Endothelial cell of umbilical vein (primary cell): ENCODE results near the gene THOP1. TPM values are rescaled to one million over a fixed set of nuclear protein-coding genes. Genes with fewer than 3 reads are reported as not detected.

Source experiments
- BruUV-seq: library from RNA; stranded (reverse); fragments of 400-500 nt; replicated peaks from 2 replicates; lab custom pipeline; 2021; lab: Mats Ljungman, UMichigan
- CTCF ChIA-PET: fragments of 300-600, 350-600 bp; sonication (Branson Sonifier 250); formaldehyde crosslinking; loops from one replicate; lab custom pipeline; 2021; ENCODE audit warnings: antibody characterized with exemption, inconsistent platforms; lab: Charles Lee
- POLR2A ChIA-PET: fragments of 300-600, 350-600 bp; sonication (Branson Sonifier 250); formaldehyde crosslinking; loops from one replicate; lab custom pipeline; 2021; ENCODE audit warnings: antibody characterized with exemption, inconsistent platforms; lab: Charles Lee
- DNase-seq: peaks from one replicate; pipeline ENCODE4 v3.0.0-alpha.2; 2011; ENCODE audit warnings: low read depth, low spot score
- FAIRE-seq: peaks from 2 replicates; lab custom pipeline; 2011; peaks lifted over from hg19 to GRCh38; lab: Jason Lieb, UNC
- H2AFZ ChIP-seq: 2 replicates; pipeline ENCODE4 v1.6.0; 2012; ENCODE audit warnings: low read depth, low read length, control low read depth, inconsistent platforms
- H3K27ac ChIP-seq: 2 replicates; pipeline ENCODE4 v1.5.1; 2011; ENCODE audit warnings: low read depth, mild to moderate bottlenecking, control low read depth, low read length, moderate library complexity; ENCODE audit not compliant: insufficient read depth
- H3K27me3 ChIP-seq, 2 experiments: 2 replicates each; pipeline versions ENCODE4 v1.6.0 to v1.6.1; 2011; ENCODE audit warnings: low read length in 2 of 2, mixed read lengths in 1 of 2; ENCODE audit not compliant: control insufficient read depth in 2 of 2, insufficient read depth in 2 of 2
- H3K36me3 ChIP-seq, 2 experiments: 2 replicates in 1 of 2; 3 replicates in 1 of 2; pipeline ENCODE4 v1.5.1; 2011; ENCODE audit warnings: low read length in 2 of 2, mild to moderate bottlenecking in 1 of 2, moderate library complexity in 1 of 2; ENCODE audit not compliant: control insufficient read depth in 2 of 2, insufficient read depth in 2 of 2; ENCODE audit errors: extremely low read depth in 1 of 2
- H3K4me1 ChIP-seq: 3 replicates; pipeline ENCODE4 v1.5.1; 2011; ENCODE audit warnings: mild to moderate bottlenecking, low read length; ENCODE audit not compliant: control insufficient read depth, insufficient read depth; ENCODE audit errors: extremely low read depth
- H3K4me2 ChIP-seq: 2 replicates; pipeline ENCODE4 v1.6.1; 2011; ENCODE audit warnings: low read length, control low read depth, mixed read lengths; ENCODE audit not compliant: insufficient read depth
- H3K4me3 ChIP-seq, 3 experiments: fragments of 200-600 bp in 1 of 3; sonication (generic), shearing (Covaris generic) in 1 of 3; replicated peaks in 1 of 3; 2 replicates each; pipeline ENCODE4 v1.5.1; 2011 to 2016; ENCODE audit warnings: control low read depth in 3 of 3, low read length in 3 of 3, mild to moderate bottlenecking in 2 of 3, inconsistent platforms in 1 of 3, low read depth in 1 of 3, moderate library complexity in 1 of 3; ENCODE audit not compliant: insufficient read depth in 1 of 3
- H3K79me2 ChIP-seq: 2 replicates; pipeline ENCODE4 v1.6.0; 2012; ENCODE audit warnings: low read length, inconsistent platforms; ENCODE audit not compliant: control insufficient read depth, insufficient read depth
- H3K9ac ChIP-seq: replicated peaks from 2 replicates; pipeline ENCODE3; 2011; ENCODE audit warnings: low read length, control low read depth; ENCODE audit not compliant: insufficient read depth; ENCODE audit errors: extremely low read depth
- H3K9me1 ChIP-seq: replicated peaks from 3 replicates; pipeline ENCODE4 v1.6.0; 2011; ENCODE audit warnings: mild to moderate bottlenecking, low read length; ENCODE audit not compliant: control insufficient read depth, insufficient read depth; ENCODE audit errors: extremely low read depth
- H3K9me3 ChIP-seq: replicated peaks from 2 replicates; pipeline ENCODE4 v1.5.1; 2012; ENCODE audit warnings: low read length, inconsistent platforms; ENCODE audit not compliant: control insufficient read depth, insufficient read depth
- H4K20me1 ChIP-seq: replicated peaks from 2 replicates; pipeline ENCODE3; 2011; ENCODE audit warnings: mild to moderate bottlenecking, low read length; ENCODE audit not compliant: control insufficient read depth, insufficient read depth; ENCODE audit errors: extremely low read depth
- EZH2 ChIP-seq: IDR thresholded peaks from 2 replicates; pipeline ENCODE4 v1.6.1; 2012; ENCODE audit warnings: borderline replicate concordance, low read depth, mild to moderate bottlenecking, moderate library complexity, low read length, inconsistent platforms; ENCODE audit not compliant: severe bottlenecking
- FOS ChIP-seq: IDR thresholded peaks from 2 replicates; pipeline ENCODE4 v1.6.1; 2011; ENCODE audit warnings: mild to moderate bottlenecking, low read length, moderate library complexity, borderline replicate concordance; ENCODE audit not compliant: insufficient read depth
- GATA2 ChIP-seq: IDR thresholded peaks from 2 replicates; pipeline ENCODE4 v1.7.0; 2011; ENCODE audit warnings: low read depth, mild to moderate bottlenecking, moderate library complexity, mixed read lengths, low read length; ENCODE audit not compliant: insufficient read length, insufficient read depth
- JUN ChIP-seq: IDR thresholded peaks from 2 replicates; pipeline ENCODE4 v1.6.1; 2011; ENCODE audit warnings: borderline replicate concordance, low read depth; ENCODE audit not compliant: insufficient read length, insufficient read depth
- MYC ChIP-seq: IDR thresholded peaks from one replicate; pipeline ENCODE4 v1.6.1; 2011; ENCODE audit warnings: mild to moderate bottlenecking, low read depth, low read length
- POLR2A ChIP-seq: IDR thresholded peaks from 2 replicates; pipeline ENCODE4 v1.6.1; 2012; ENCODE audit warnings: low read depth, mild to moderate bottlenecking, control low read depth, low read length
- POLR2AphosphoS5 ChIP-seq: IDR thresholded peaks from 2 replicates; pipeline ENCODE4 v1.6.1; 2012; ENCODE audit warnings: low read depth, mild to moderate bottlenecking, control low read depth, low read length, moderate library complexity; ENCODE audit not compliant: insufficient read depth
- dilution Hi-C: fragments of 300-500 bp; cut with MboI; formaldehyde crosslinking; loops from one replicate; pipeline ENCODE4 v1.15.0; 2019; ENCODE audit warnings: low sequenced_read_pairs; ENCODE audit not compliant: extremely low pct_ligation_motif_present
- intact Hi-C: fragments of 100-400 bp; cut with micrococcal nuclease; formaldehyde crosslinking; loops from one replicate; pipeline ENCODE4 v1.10.0; 2022
- polyA plus RNA-seq, 4 experiments: library from polyadenylated mRNA; depleted of rRNA in 3 of 4; stranded (reverse) in 3 of 4; unstranded in 1 of 4; fragments of >200 nt; gene quantifications; 2 replicates each; pipeline versions ENCODE4 v1.2.1 to v1.2.3, GENCODE V29; 2011 to 2012; ENCODE audit warnings: missing spikeins in 1 of 4
- total RNA-seq: library from RNA; stranded (reverse); gene quantifications from 2 replicates; pipeline ENCODE4 v1.2.3, GENCODE V29; 2021
- TF ChIP-seq, protein P1 (sequence below), 2 donors: IDR thresholded peaks; 1 replicate in 1 of 2; 2 replicates in 1 of 2; pipeline ENCODE4 v1.5.1; 2011; ENCODE audit warnings: low read length in 2 of 2, mild to moderate bottlenecking in 2 of 2, moderate library complexity in 2 of 2, control low read depth in 1 of 2, inconsistent platforms in 1 of 2, low read depth in 1 of 2; ENCODE audit not compliant: insufficient read depth in 1 of 2; ENCODE audit errors: extremely low read depth in 1 of 2
- TF ChIP-seq, protein P2 (sequence below): IDR thresholded peaks from 2 replicates; pipeline ENCODE4 v1.6.1; 2011; ENCODE audit not compliant: insufficient read depth, insufficient read length

The THOP1 gene
- total and polyA plus RNA-seq, 2 donors (not counting 3 experiments of a cell fraction or from before 2014, with no cell fraction given), result 88.0 to 115 TPM

DNA sequence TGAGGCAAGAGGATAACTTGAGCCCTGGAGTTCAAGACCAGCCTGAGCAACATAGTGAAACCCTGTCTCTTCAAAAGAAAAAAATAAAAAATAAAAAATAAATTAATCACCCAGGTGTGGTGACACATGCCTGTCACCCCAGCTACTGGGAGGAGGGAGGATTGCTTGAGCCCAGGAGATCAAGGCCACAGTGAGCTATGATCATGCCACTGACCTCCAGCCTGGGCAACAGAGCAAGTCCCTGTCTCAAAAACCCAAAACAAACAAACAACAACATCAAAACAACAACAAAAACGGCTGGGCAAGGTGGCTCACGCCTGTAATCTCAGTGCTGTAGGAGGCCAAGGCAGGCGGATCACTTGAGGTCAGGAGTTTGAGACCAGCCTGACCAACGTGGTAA, 41.2 kb upstream of the THOP1 start:
- H3K79me2 ChIP-seq, result peaks cover 4% of the 10 kb centered on the region
- no TSS peak for BruUV-seq
- POLR2A ChIA-PET, result no interaction called here
- dilution Hi-C loops (no loop called here), intact Hi-C loops (no loop called here)
- H3K9me3 ChIP-seq, result no peaks in the 10 kb centered on the region
- CTCF ChIA-PET, result interaction anchor here (1.4 kb wide), 1 partner anchor 96 kb away, joined by 6 read pairs; no protein-coding TSS in a partner anchor
- no peak overlapping the region for H3K27ac ChIP-seq
- no peak for FAIRE-seq
- H3K27me3 ChIP-seq, result no peaks in the 10 kb centered on the region
- no peaks in the 10 kb centered on the region for H3K9me1 ChIP-seq
- H2AFZ ChIP-seq, result no peak overlapping the region
- H4K20me1 ChIP-seq, result no peaks in the 10 kb centered on the region
- no peak overlapping the region for H3K4me2 ChIP-seq
- TF ChIP-seq, protein P1, sequence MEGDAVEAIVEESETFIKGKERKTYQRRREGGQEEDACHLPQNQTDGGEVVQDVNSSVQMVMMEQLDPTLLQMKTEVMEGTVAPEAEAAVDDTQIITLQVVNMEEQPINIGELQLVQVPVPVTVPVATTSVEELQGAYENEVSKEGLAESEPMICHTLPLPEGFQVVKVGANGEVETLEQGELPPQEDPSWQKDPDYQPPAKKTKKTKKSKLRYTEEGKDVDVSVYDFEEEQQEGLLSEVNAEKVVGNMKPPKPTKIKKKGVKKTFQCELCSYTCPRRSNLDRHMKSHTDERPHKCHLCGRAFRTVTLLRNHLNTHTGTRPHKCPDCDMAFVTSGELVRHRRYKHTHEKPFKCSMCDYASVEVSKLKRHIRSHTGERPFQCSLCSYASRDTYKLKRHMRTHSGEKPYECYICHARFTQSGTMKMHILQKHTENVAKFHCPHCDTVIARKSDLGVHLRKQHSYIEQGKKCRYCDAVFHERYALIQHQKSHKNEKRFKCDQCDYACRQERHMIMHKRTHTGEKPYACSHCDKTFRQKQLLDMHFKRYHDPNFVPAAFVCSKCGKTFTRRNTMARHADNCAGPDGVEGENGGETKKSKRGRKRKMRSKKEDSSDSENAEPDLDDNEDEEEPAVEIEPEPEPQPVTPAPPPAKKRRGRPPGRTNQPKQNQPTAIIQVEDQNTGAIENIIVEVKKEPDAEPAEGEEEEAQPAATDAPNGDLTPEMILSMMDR (IDR thresholded peaks at IDR 0.05; ENCODE audit: extremely low read depth in 1 of 2, insufficient read depth in 1 of 2, low read depth in 1 of 2, low read length in 2 of 2), result no peak
- TF ChIP-seq EZH2 (no peak), POLR2AphosphoS5 (no peak), MYC (no peak), GATA2 (no peak), JUN (no peak), FOS (no peak), POLR2A (no peak)
- TF ChIP-seq, protein P2, sequence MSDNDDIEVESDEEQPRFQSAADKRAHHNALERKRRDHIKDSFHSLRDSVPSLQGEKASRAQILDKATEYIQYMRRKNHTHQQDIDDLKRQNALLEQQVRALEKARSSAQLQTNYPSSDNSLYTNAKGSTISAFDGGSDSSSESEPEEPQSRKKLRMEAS, result no peak
- H3K4me1 ChIP-seq, result peaks cover 4% of the 10 kb centered on the region
- no peaks in the 10 kb centered on the region for H3K36me3 ChIP-seq
- H3K4me3 ChIP-seq, result no peak overlapping the region
- DNase-seq, result no peak
- no peak overlapping the region for H3K9ac ChIP-seq
